Measurements from ENCODE around the gene ARPC3.
A peak's percentile ranks its signal among the peaks of the same experiment; 100 is the strongest.

The ARPC3 gene

DNA sequence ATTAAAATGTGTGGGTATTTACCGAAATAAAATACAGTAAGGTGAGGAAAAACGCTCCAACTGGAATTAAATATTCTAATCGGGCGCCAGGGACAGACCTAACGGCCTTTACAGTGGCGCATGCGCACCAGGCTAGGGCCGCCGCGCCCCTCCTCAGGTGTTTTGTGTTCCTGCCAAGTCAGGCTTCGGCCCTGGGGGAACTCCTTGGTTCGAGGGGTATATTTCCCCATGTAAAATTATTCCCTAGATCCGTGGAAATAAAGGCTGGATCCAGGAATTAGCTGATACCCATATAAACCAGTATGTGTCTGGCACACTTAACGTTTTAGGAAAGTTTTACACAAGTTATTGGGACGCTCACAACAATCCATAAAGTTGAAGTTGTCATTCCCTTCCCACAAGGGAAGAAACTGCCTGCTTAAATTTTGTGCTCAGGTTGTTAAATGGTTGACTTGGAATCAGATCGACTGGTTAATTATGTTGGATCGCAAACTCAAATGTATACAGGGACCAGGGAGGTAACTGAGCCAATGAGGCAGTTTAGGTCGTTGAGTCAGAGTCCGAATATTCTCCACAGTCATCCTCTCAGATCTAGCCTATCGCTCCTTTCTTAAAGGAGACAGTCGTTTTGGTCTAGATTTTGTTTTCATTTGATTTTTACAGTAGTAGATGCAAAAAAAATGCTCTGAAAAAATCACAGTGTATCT, 46.0 kb downstream of the ARPC3 start:
- peak overlapping the region; percentile 95 for H3K27ac ChIP-seq
- no peak for TF ChIP-seq ZFX (IDR thresholded peaks at IDR 0.05; ENCODE audit: borderline replicate concordance)
- TF ChIP-seq, protein P1, sequence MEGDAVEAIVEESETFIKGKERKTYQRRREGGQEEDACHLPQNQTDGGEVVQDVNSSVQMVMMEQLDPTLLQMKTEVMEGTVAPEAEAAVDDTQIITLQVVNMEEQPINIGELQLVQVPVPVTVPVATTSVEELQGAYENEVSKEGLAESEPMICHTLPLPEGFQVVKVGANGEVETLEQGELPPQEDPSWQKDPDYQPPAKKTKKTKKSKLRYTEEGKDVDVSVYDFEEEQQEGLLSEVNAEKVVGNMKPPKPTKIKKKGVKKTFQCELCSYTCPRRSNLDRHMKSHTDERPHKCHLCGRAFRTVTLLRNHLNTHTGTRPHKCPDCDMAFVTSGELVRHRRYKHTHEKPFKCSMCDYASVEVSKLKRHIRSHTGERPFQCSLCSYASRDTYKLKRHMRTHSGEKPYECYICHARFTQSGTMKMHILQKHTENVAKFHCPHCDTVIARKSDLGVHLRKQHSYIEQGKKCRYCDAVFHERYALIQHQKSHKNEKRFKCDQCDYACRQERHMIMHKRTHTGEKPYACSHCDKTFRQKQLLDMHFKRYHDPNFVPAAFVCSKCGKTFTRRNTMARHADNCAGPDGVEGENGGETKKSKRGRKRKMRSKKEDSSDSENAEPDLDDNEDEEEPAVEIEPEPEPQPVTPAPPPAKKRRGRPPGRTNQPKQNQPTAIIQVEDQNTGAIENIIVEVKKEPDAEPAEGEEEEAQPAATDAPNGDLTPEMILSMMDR (IDR thresholded peaks at IDR 0.05), result no peak

DNA sequence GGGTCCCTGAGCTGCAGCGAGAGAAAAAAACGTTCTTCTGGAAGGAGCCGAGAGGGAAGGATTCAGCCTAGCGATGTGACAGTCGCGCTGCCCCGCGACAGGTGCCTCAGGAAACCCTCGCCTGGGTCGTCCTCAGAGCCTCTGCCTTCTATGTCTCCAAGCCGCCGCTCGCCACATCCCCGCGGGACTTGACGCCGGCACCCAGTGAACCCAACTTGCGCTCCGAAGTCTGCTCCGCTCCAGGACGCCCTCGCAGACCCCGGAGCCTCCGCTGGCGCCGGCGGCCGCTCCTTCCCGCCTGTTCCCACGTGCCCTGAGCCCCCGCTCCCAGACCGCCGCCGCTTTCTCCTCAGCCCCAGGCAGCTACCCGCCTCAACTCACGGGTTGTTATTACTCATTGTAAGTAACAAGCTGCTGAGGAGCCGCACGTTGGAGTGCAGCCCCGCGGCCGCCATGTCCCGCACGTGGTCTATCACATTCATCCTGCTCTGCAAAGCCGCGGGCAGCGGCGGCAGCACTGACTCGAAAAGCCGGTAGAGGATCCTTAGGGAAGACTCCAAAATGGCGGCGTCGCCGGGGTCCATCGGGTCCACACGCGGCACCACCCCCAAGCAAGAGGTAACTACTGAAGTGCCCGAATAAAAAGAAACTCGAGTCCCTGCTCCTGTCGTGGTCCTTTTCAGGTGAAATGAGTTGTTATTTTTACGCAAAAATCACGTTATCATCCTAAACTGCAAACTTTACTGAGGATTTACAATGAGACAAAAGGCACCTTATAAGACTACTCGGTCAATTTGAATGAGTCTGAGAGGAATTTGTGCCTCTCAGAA, 46.8 kb downstream of the ARPC3 start, which contains the start of gene ANAPC7:
Gene ANAPC7, minus strand, starts transcription at position 563 of the 830 bp plus-strand sequence. Its CDS starts 81 bp downstream, at position 482.
- peak within 1 kb of the TSS; percentile 95 for H3K27ac ChIP-seq
- no peak for TF ChIP-seq ZFX (IDR thresholded peaks at IDR 0.05; ENCODE audit: borderline replicate concordance)
- TF ChIP-seq, protein P1 (IDR thresholded peaks at IDR 0.05), result peak; percentile 32; the same call in 1 of the 2 replicates
